Measurements from ENCODE around the gene SYNM.

GRCh38 chr15:99142562-99142961 lies 37.7 kb downstream of the SYNM start:
- no peak for TF ChIP-seq EZH2 (optimal IDR thresholded peaks at IDR 0.05; ENCODE audit: low read depth, low read length)
- no peak for TF ChIP-seq CTCF (IDR thresholded peaks at IDR 0.05; ENCODE audit: low read length)
